ENCODE results near the gene LYRM4.
"Not testable (repeated sequence)": the region's sequence is repeated elsewhere in the genome, so short reads cannot be mapped to it uniquely, and the experiment has no call there.

Gene LYRM4

GRCh38 chr6:5061152-5061551 is 199.6 kb downstream of the LYRM4 start:
- no peaks in the 10 kb centered on the region for H3K9me3 Mint-ChIP-seq
- no peaks in the 10 kb centered on the region for H3K36me3 Mint-ChIP-seq (ENCODE audit: low read depth)
- H3K27me3 Mint-ChIP-seq (ENCODE audit: low read depth) = peaks cover 3% of the 10 kb centered on the region
- no peak for DNase-seq (ENCODE audit: low spot score)
- H3K27ac Mint-ChIP-seq = no peak overlapping the region
- no peaks in the 10 kb centered on the region for H3K4me1 Mint-ChIP-seq (ENCODE audit: low read depth)
- no peak overlapping the region for H3K4me3 Mint-ChIP-seq

- H3K27me3 Mint-ChIP-seq (ENCODE audit: low read depth); H3K4me3 Mint-ChIP-seq; H3K36me3 Mint-ChIP-seq (ENCODE audit: low read depth); H3K9me3 Mint-ChIP-seq; DNase-seq (ENCODE audit: low spot score); H3K27ac Mint-ChIP-seq; H3K4me1 Mint-ChIP-seq (ENCODE audit: low read depth): not testable (repeated sequence)
Measured at GRCh38 chr6:5060439-5060838, 200.3 kb downstream of the LYRM4 start.

GRCh38 chr6:5059036-5059896 is 201.5 kb downstream of the LYRM4 start:
- no peaks in the 10 kb centered on the region for H3K36me3 Mint-ChIP-seq (ENCODE audit: low read depth)
- no peak overlapping the region for H3K4me3 Mint-ChIP-seq
- H3K27me3 Mint-ChIP-seq (ENCODE audit: low read depth) = peaks cover 5% of the 10 kb centered on the region
- no peaks in the 10 kb centered on the region for H3K4me1 Mint-ChIP-seq (ENCODE audit: low read depth)
- DNase-seq (ENCODE audit: low spot score) = no peak
- no peak overlapping the region for H3K27ac Mint-ChIP-seq
- H3K9me3 Mint-ChIP-seq = no peaks in the 10 kb centered on the region

Measured in T-helper 2 cell treated with Interferon-gamma antibody and Interleukin-4, amounts not matched to agents 5 μg/mL and 100 μg/mL, for 36 hours (primary cell).